Coronary artery (tissue), 2 donors: ENCODE results near the gene GXYLT2.

Experiments
- DNase-seq: peaks from one replicate; pipeline ENCODE4 v3.0.0-alpha.2; 2017; ENCODE audit warnings: low spot score
- H3K27ac ChIP-seq, 2 donors: fragments of 200-600 bp; sonication (generic); one replicate each; pipeline ENCODE4 v1.5.1; 2016 to 2019
- H3K4me3 ChIP-seq: fragments of 200-600 bp; sonication (generic); 2 replicates; pipeline ENCODE4 v1.5.1; 2016; ENCODE audit warnings: mild to moderate bottlenecking, moderate library complexity
- CTCF ChIP-seq: fragments of 200-600 bp; sonication (generic); IDR thresholded peaks from one replicate; pipeline ENCODE4 v1.5.1; 2019; ENCODE audit warnings: antibody characterized with exemption

Gene GXYLT2

GRCh38 chr3:72894976-72895552, 7.2 kb downstream of the GXYLT2 start:
- no peak for TF ChIP-seq CTCF

GRCh38 chr3:72896996-72897757, 9.3 kb downstream of the GXYLT2 start:
- DNase-seq, result no peak
- TF ChIP-seq CTCF, result no peak
- no peak overlapping the region for H3K27ac ChIP-seq
- no peak overlapping the region for H3K4me3 ChIP-seq

More at GRCh38 chr3:72894976-72895552, 7.2 kb downstream of the GXYLT2 start:
- Histone ChIP-seq H3K27ac (no peak overlapping the region), H3K4me3 (no peak overlapping the region)
- no peak for DNase-seq

GRCh38 chr3:72897758-72898007, 9.8 kb downstream of the GXYLT2 start:
- Histone ChIP-seq H3K27ac (no peak overlapping the region), H3K4me3 (no peak overlapping the region)
- no peak for DNase-seq
- TF ChIP-seq CTCF, result no peak

GRCh38 chr3:72899349-72899765, 11.5 kb downstream of the GXYLT2 start:
- Histone ChIP-seq H3K4me3 (no peak overlapping the region), H3K27ac (no peak overlapping the region)
- no peak for TF ChIP-seq CTCF
- no peak for DNase-seq

GRCh38 chr3:72900048-72900447, 12.2 kb downstream of the GXYLT2 start:
- DNase-seq, result no peak
- TF ChIP-seq CTCF, result no peak
- Histone ChIP-seq H3K4me3 (no peak overlapping the region), H3K27ac (no peak overlapping the region)

GRCh38 chr3:72901840-72902239, 14.0 kb downstream of the GXYLT2 start:
- H3K27ac ChIP-seq, result no peak overlapping the region
- TF ChIP-seq CTCF, result no peak
- no peak overlapping the region for H3K4me3 ChIP-seq
- DNase-seq, result no peak

- no peak overlapping the region for H3K4me3 ChIP-seq
- no peak for TF ChIP-seq CTCF
- peak overlapping the region in 1 of 2 donors; percentile 52 for H3K27ac ChIP-seq
- no peak for DNase-seq
These were observed 15.2 kb downstream of the GXYLT2 start for GRCh38 chr3:72903004-72903403.
